HAP-1 (cell line): ENCODE measurements around the gene IL22.

Source experiments
- DNase-seq, 2 experiments: peaks; one replicate each; pipeline ENCODE4 v3.0.0-alpha.2; 2016 to 2020; ENCODE audit warnings: low spot score in 2 of 2
- H3K27me3 ChIP-seq: fragments of 250-450 bp; sonication (Bioruptor Pico); 2 replicates; pipeline ENCODE4 v1.5.1; 2020; ENCODE audit warnings: low read depth, mild to moderate bottlenecking, moderate library complexity
- H3K36me3 ChIP-seq: fragments of 250-450 bp; sonication (Bioruptor Pico); replicated peaks from 2 replicates; pipeline ENCODE4 v1.5.1; 2020; ENCODE audit warnings: mild to moderate bottlenecking
- H3K4me1 ChIP-seq: fragments of 250-450 bp; sonication (Bioruptor Pico); 2 replicates; pipeline ENCODE4 v1.5.1; 2020; ENCODE audit warnings: mild to moderate bottlenecking
- H3K4me3 ChIP-seq: fragments of 250-450 bp; sonication (Bioruptor Pico); 2 replicates; pipeline ENCODE4 v1.5.1; 2020; ENCODE audit warnings: mild to moderate bottlenecking, moderate library complexity
- H3K9me3 ChIP-seq: fragments of 250-450 bp; sonication (Bioruptor Pico); 2 replicates; pipeline ENCODE4 v1.5.1; 2020; ENCODE audit warnings: mild to moderate bottlenecking, moderate library complexity
- in situ Hi-C: fragments of 300-500 bp; cut with MboI; formaldehyde crosslinking; loops from 3 replicates; pipeline ENCODE4 v1.14.3; 2020; ENCODE audit warnings: low sequenced_read_pairs, inconsistent platforms, mixed read lengths

Gene IL22

DNA sequence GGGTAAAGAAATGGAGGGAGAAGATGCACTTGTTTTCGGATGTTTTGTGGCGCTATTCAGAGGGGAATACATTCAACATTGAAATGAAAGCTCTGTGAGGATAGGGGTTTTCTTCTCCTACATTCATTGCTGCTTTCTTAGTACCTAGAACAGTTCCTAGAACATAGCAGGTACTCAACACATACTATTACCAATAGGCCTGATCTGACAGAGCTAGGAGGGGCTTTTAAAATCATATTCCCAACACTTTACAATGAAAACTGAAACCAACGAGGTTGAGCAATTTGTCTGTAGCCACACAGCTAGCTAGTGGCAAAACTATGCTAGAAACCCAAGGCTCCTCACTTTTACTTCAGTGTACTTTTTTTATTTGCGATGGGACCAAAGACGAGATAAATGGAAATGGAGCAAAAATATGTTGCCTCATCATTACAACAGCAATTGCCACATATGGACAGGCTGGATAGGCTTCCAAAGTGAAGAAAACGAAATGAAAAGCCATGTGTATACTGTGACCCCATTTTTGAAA, 23.1 kb upstream of the IL22 start:
- H3K4me3 ChIP-seq: no peak overlapping the region
- DNase-seq: no peak
- in situ Hi-C loops: no loop called here
- no peaks in the 10 kb centered on the region for H3K4me1 ChIP-seq
- H3K36me3 ChIP-seq: no peaks in the 10 kb centered on the region
- no peaks in the 10 kb centered on the region for H3K9me3 ChIP-seq
- no peaks in the 10 kb centered on the region for H3K27me3 ChIP-seq

GRCh38 chr12:68272732-68273131, 19.3 kb upstream of the IL22 start:
- Histone ChIP-seq H3K36me3 (no peaks in the 10 kb centered on the region), H3K4me1 (no peaks in the 10 kb centered on the region), H3K27me3 (0 out of 2 replicates have a peak, but pooled peaks cover 3% of the 10 kb centered on the region), H3K9me3 (no peaks in the 10 kb centered on the region), H3K4me3 (no peak overlapping the region)
- DNase-seq: no peak
- in situ Hi-C loops: no loop called here

- DNase-seq: no peak
- Histone ChIP-seq H3K36me3 (no peaks in the 10 kb centered on the region), H3K4me1 (no peaks in the 10 kb centered on the region), H3K9me3 (no peaks in the 10 kb centered on the region), H3K27me3 (0 out of 2 replicates have a peak, but pooled peaks cover 3% of the 10 kb centered on the region), H3K4me3 (no peak overlapping the region)
- in situ Hi-C loops: no loop called here
These were observed 17.9 kb upstream of the IL22 start for GRCh38 chr12:68271346-68271745.

DNA sequence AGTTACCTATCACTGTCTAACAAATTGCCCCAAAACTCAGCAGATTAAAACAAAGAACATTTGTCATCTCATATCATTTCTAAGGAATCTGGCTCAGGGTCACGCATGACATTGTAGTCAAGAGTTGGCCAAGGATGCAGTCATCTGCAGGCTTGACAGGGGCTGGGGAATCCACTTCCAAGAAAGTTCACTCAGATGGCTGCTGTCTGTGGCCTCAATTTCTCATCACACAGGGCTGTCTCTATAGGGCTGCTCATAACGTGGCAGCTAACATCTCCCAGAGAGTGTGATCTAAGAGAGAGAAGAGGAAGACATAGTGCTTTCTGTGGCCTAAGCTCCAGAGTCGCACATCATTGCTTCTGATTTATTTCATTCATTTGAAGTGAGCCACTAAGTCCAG, 17.0 kb upstream of the IL22 start:
- Histone ChIP-seq H3K27me3 (0 out of 2 replicates have a peak, but pooled peaks cover 3% of the 10 kb centered on the region), H3K4me1 (no peaks in the 10 kb centered on the region), H3K4me3 (no peak overlapping the region), H3K36me3 (no peaks in the 10 kb centered on the region), H3K9me3 (no peaks in the 10 kb centered on the region)
- in situ Hi-C loops: no loop called here
- DNase-seq: no peak

- in situ Hi-C loops: no loop called here
- Histone ChIP-seq H3K27me3 (0 out of 2 replicates have a peak, but pooled peaks cover 3% of the 10 kb centered on the region), H3K36me3 (no peaks in the 10 kb centered on the region), H3K4me1 (no peaks in the 10 kb centered on the region), H3K9me3 (no peaks in the 10 kb centered on the region), H3K4me3 (no peak overlapping the region)
- DNase-seq: no peak
These were observed 16.4 kb upstream of the IL22 start for GRCh38 chr12:68269779-68270178.

DNA sequence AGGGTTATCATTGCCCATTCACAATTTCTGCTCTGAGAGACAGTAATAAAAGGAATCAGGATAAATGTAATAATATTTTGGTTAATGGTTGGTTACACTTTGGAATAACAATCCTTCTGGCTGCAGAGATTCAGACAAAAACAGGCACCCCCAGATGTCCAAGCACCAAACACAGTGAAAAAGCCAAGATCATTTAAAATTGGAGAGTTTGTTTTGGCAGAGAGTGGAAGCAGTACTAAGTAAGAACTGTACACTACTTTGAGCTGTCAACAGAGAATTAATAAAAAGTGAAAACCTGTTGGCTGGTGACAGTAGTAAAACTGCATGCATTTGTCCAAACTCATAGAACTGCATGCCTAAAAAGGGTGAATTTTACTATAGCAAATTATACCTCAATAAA, 15.6 kb upstream of the IL22 start:
- DNase-seq: no peak
- Histone ChIP-seq H3K4me3 (no peak overlapping the region), H3K9me3 (no peaks in the 10 kb centered on the region), H3K36me3 (no peaks in the 10 kb centered on the region), H3K4me1 (no peaks in the 10 kb centered on the region), H3K27me3 (0 out of 2 replicates have a peak, but pooled peaks cover 3% of the 10 kb centered on the region)
- in situ Hi-C loops: no loop called here

- Histone ChIP-seq H3K4me3 (no peak overlapping the region), H3K9me3 (no peaks in the 10 kb centered on the region), H3K4me1 (no peaks in the 10 kb centered on the region), H3K36me3 (no peaks in the 10 kb centered on the region), H3K27me3 (0 out of 2 replicates have a peak, but pooled peaks cover 3% of the 10 kb centered on the region)
- DNase-seq: no peak
- in situ Hi-C loops: no loop called here
These were observed 14.5 kb upstream of the IL22 start for GRCh38 chr12:68267892-68268396.

DNA sequence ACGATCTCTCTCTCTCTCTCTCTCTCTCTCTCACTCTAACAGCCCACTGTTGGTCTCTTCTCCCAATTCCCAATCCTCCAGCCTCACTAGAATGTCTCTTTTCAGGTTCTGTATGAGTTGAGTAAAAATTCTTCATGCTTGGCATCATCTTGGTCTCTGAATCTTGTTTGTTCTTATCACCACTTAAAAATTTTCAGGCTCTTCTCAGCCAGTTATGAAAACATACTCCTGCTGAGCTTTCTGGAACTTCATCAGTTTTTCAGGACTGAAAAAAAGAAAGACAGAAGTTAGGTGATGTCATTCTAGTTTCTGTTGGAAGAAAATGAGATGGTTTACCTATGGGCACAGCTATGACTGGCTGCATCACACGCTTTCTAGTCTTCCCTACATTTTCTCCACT, 11.5 kb upstream of the IL22 start:
- H3K4me3 ChIP-seq: no peak overlapping the region
- DNase-seq: no peak
- H3K27me3 ChIP-seq: 0 out of 2 replicates have a peak, but pooled peaks cover 5% of the 10 kb centered on the region
- H3K36me3 ChIP-seq: no peaks in the 10 kb centered on the region
- H3K9me3 ChIP-seq: no peaks in the 10 kb centered on the region
- no peaks in the 10 kb centered on the region for H3K4me1 ChIP-seq
- in situ Hi-C loops: no loop called here

GRCh38 chr12:68264158-68264855, 10.9 kb upstream of the IL22 start:
- in situ Hi-C loops: no loop called here
- Histone ChIP-seq H3K9me3 (no peaks in the 10 kb centered on the region), H3K27me3 (0 out of 2 replicates have a peak, but pooled peaks cover 5% of the 10 kb centered on the region), H3K4me1 (no peaks in the 10 kb centered on the region), H3K36me3 (no peaks in the 10 kb centered on the region), H3K4me3 (no peak overlapping the region)
- DNase-seq: no peak

- H3K4me3 ChIP-seq: no peak overlapping the region
- no peaks in the 10 kb centered on the region for H3K9me3 ChIP-seq
- DNase-seq: no peak
- no peaks in the 10 kb centered on the region for H3K4me1 ChIP-seq
- 0 out of 2 replicates have a peak, but pooled peaks cover 2% of the 10 kb centered on the region for H3K27me3 ChIP-seq
- no peaks in the 10 kb centered on the region for H3K36me3 ChIP-seq
- in situ Hi-C loops: no loop called here
These were observed 10.0 kb upstream of the IL22 start for GRCh38 chr12:68263366-68263765.

DNA sequence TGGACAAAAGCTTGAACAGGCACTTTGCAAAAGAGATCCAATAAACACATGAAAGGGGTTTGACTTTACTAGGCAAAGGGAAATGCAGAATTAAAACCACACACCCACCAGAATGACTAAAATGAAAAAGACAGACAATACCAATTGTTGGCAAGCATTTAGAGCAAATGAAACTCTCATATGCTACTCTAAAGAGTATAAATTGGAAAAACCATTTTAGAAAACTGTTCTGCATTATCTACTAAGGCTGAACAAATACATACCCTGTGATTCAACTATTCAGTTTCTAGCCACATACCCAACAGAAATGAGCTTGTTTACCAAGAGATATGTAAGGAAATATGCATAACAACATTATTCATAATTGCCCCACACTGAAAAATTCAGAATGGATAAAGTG, 8.5 kb upstream of the IL22 start:
- 0 out of 2 replicates have a peak, but pooled peaks cover 2% of the 10 kb centered on the region for H3K27me3 ChIP-seq
- no peak overlapping the region for H3K4me3 ChIP-seq
- in situ Hi-C loops: no loop called here
- H3K9me3 ChIP-seq: no peaks in the 10 kb centered on the region
- no peaks in the 10 kb centered on the region for H3K4me1 ChIP-seq
- no peak for DNase-seq
- H3K36me3 ChIP-seq: no peaks in the 10 kb centered on the region

DNA sequence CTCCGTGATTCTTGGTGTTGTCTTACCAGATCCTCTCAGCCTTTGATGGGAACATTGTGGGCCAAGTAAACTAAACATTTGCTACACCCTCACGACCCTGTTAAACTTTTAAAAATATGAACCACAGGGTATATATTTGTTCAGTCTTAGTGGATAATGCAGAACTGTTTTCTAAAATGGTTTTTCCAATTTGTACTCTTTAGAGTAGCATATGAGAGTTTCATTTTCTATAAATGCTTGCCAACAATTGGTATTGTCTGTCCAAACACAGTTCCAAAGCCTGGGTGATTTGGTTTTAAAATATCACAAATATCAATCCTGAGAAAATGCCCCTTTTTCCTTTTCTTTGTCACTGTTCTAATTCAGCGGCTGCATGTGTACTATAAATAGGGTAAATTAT, 6.7 kb upstream of the IL22 start:
- Histone ChIP-seq H3K4me1 (no peaks in the 10 kb centered on the region), H3K4me3 (no peak overlapping the region), H3K27me3 (peaks cover 5% of the 10 kb centered on the region; the same call in 1 of the 2 replicates), H3K36me3 (no peaks in the 10 kb centered on the region), H3K9me3 (no peaks in the 10 kb centered on the region)
- in situ Hi-C loops: no loop called here
- DNase-seq: no peak

DNA sequence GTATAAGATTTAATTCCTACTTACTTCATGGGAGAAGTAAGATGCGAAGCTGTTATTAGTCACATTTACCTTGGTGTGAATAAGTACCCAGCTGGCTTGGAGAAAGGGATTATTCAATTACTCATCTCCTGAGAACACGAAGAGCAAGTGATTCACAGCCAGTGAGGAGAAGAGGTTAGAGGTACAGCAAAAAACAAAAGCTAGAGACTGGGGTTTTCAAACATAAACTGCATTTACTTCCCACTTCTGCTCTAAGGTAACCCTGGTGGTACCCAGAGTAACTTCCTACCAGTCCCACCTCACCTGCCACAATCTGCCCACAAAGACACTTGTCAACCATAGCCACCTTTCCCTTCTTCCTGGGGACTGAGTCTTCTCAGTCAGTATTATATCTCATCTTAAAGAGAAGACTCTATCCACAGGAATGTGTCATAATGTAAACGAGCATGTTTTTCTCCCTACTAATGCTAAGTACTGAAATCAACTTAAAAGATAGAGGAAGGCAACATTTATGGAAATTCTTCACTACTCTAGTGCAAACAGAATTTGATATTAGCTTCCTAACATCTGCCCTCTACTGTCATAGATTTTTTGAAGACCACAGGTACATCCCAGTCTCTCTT, 6.0 kb upstream of the IL22 start:
- DNase-seq: no peak
- no peak overlapping the region for H3K4me3 ChIP-seq
- H3K9me3 ChIP-seq: no peaks in the 10 kb centered on the region
- no peaks in the 10 kb centered on the region for H3K4me1 ChIP-seq
- H3K27me3 ChIP-seq: peaks cover 5% of the 10 kb centered on the region; the same call in 1 of the 2 replicates
- no peaks in the 10 kb centered on the region for H3K36me3 ChIP-seq
- in situ Hi-C loops: no loop called here

DNA sequence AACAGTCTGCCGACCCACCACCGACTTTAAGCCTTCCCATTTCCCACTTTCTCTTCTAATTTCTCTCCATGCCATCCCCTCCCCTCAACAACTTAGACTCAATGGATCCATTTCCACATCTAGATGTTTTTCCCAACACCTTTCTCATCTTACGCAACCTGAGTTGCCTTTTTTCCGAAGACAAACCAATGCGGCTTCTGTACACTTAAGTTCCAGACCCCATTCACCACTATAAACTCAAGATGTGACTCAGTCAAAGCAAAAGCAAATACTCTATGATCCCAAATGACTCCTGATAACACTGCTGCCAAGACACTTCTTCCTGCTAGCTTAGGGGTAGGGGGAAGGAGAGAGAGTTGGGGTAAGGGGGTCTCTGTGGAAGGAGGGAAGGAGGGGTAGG, 1.3 kb downstream of the IL22 start:
- in situ Hi-C loops: no loop called here
- H3K9me3 ChIP-seq: no peaks in the 10 kb centered on the region
- no peaks in the 10 kb centered on the region for H3K36me3 ChIP-seq
- DNase-seq: no peak
- H3K27me3 ChIP-seq: peaks cover 9% of the 10 kb centered on the region
- no peaks in the 10 kb centered on the region for H3K4me1 ChIP-seq
- no peak overlapping the region for H3K4me3 ChIP-seq
